ENCODE data around the gene RHOBTB1. TPM values are rescaled to one million over a fixed set of nuclear protein-coding genes. Genes with fewer than 3 reads are reported as not detected.
A peak's percentile ranks its signal among the peaks of the same experiment; 100 is the strongest.

The RHOBTB1 gene
- total RNA-seq, 1 donor from 2014 or later: 12.1 TPM

- ATAC-seq: no peak
- DNase-seq (ENCODE audit: missing footprints): no peak
- intact Hi-C loops (cut with DNase I): loop anchor here (10.0 kb wide), 1 partner anchor 317 kb away; no protein-coding TSS in a partner anchor
Observed at GRCh38 chr10:60967854-60968484, 24.0 kb upstream of the RHOBTB1 start.

GRCh38 chr10:60967260-60967659, 23.3 kb upstream of the RHOBTB1 start:
- intact Hi-C loops (cut with DNase I): loop anchor here (10.0 kb wide), 1 partner anchor 318 kb away; no protein-coding TSS in a partner anchor
- ATAC-seq (no peak), DNase-seq (ENCODE audit: missing footprints) (no peak)

- no peak for ATAC-seq
- intact Hi-C loops (cut with DNase I): loop anchor here (2.0 to 10.0 kb wide), 2 partner anchors 149 to 319 kb away; no protein-coding TSS in a partner anchor
- DNase-seq (ENCODE audit: missing footprints): no peak
Observed at GRCh38 chr10:60965696-60966095, 21.7 kb upstream of the RHOBTB1 start.

DNA sequence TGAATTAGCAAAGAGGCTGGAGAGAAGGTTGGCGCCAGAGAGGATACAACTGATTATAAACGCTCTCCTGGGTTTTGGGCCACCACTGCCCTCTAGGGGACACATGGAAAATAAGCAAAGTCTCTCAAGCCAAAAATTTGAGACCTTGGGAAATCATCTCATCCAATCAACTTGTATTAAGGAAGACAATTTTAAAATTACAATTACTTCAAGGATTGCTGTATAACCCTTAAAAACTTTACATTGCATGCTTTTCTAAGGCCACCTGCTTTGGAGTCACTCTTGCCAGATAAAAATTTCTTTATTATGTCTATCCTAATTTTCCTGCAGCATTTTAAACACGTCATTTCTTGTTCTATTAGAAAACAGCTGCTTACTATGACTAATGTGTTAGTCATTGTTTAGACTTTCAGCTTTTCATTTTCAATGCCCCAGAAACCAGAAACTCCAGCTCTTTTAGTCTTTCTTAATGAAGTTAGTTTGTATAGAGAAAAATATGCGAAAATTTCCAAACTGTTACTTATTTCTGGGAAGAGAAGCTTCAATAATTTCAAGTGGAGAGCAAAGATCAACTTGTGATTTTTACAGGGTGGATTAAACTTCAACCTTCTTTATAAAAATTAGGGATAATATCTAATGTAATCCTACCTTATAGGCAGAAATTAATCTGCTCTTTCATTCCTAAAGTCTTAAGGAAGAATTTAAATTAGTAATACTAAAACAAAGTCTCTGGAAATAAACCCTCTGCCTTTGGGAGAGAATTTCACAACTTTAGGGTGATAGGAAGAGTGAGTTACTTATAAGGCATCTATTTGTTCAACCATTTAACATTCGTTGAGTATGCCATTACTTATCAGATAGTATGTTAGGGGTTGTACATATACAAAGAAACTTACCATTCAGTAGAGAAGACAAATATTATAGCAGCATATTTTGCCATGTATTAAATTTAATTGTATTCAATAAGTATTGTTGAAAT, 20.6 kb upstream of the RHOBTB1 start:
- ATAC-seq: peak; percentile 89
- intact Hi-C loops (cut with DNase I): loop anchor here (1.0 to 10.0 kb wide), 3 partner anchors 81 to 320 kb away; no protein-coding TSS in a partner anchor
- DNase-seq (ENCODE audit: missing footprints): no peak

- DNase-seq (ENCODE audit: missing footprints) (no peak), ATAC-seq (no peak)
- intact Hi-C loops (cut with DNase I): loop anchor here (1.0 to 10.0 kb wide), 3 partner anchors 80 to 321 kb away; no protein-coding TSS in a partner anchor
Observed at GRCh38 chr10:60963441-60964256, 19.7 kb upstream of the RHOBTB1 start.

DNA sequence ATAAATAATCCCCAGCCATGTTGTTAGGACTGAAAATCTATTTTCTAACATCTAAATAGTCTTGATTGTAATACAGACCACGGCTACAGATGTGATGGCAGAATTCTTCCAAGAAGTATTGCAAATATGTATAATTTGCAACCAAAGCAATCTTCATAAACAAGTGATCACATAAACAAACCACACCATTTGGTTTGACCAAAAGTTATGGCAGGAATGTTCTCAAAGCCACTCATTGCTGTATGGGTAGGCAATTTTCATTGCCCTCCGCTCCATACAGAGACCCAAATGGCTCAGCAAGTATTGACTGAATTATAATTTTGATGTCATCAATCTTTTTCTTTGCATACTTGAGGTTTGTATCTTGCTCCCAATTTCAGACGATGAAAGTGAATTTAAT, 19.0 kb upstream of the RHOBTB1 start:
- intact Hi-C loops (cut with DNase I): loop anchor here (10.0 kb wide), 1 partner anchor 322 kb away; no protein-coding TSS in a partner anchor
- no peak for DNase-seq (ENCODE audit: missing footprints)
- no peak for ATAC-seq

GRCh38 chr10:60960913-60961312, 16.9 kb upstream of the RHOBTB1 start:
- intact Hi-C loops (cut with DNase I): loop anchor here (10.0 kb wide), 1 partner anchor 324 kb away; no protein-coding TSS in a partner anchor
- ATAC-seq (no peak), DNase-seq (ENCODE audit: missing footprints) (no peak)

GRCh38 chr10:60960031-60960430, 16.0 kb upstream of the RHOBTB1 start:
- intact Hi-C loops (cut with DNase I): loop anchor here (10.0 kb wide), 1 partner anchor 325 kb away; no protein-coding TSS in a partner anchor
- ATAC-seq: no peak
- no peak for DNase-seq (ENCODE audit: missing footprints)

- intact Hi-C loops (cut with DNase I): no loop called here
Observed at GRCh38 chr10:60958892-60959601, 15.1 kb upstream of the RHOBTB1 start.

DNA sequence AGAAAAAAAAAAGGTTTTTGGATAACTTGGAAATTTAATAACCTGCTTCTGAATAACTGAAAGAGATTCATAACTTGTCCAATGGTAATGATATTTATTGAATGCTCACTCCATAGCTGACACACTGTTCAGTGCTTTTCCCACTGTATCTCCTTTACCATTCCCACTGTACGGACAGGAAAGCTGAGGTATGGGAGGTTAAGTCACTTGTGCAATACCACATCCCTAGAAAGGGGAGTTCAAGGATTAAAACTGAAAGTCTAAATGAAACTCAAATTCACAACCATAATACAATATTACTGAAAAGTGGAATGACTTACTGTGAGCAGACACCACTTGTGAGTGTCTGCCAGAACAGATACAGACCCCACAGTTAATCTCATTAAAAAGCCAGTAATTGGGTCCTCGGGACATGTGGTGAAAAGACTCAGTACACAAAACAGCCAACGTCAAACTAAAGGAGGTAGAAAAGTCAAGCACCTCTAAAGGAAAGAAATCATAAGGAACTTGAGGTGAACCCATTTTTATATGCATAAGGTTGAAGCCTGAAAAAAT, 13.8 kb upstream of the RHOBTB1 start:
- no peak for DNase-seq (ENCODE audit: missing footprints)
- intact Hi-C loops (cut with DNase I): no loop called here
- ATAC-seq: no peak

More at GRCh38 chr10:60958892-60959601, 15.1 kb upstream of the RHOBTB1 start:
- ATAC-seq (no peak), DNase-seq (ENCODE audit: missing footprints) (no peak)

- intact Hi-C loops (cut with DNase I): no loop called here
- no peak for ATAC-seq
- no peak for DNase-seq (ENCODE audit: missing footprints)
Observed at GRCh38 chr10:60955957-60956425, 12.0 kb upstream of the RHOBTB1 start.

DNA sequence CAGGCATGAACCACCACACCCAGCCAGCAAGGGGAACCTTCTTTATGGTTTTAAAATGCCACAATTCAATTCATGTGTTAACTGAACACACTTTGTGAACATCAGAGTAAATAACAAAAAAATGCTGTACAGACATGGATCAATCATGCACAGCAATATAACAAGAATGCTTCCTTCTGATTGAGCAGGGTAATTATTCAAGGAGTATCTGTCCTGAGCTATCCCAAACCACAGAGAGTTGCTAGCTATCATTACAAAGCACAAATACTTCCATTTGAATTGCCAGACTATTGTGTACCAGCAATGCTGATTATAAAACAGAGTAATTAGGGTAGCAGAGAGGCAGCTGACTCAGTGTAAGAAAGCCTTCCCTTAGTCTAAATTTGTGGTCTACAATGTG, 11.3 kb upstream of the RHOBTB1 start:
- intact Hi-C loops (cut with DNase I): no loop called here
- ATAC-seq (no peak), DNase-seq (ENCODE audit: missing footprints) (no peak)

- no peak for ATAC-seq
- intact Hi-C loops (cut with DNase I): no loop called here
- DNase-seq (ENCODE audit: missing footprints): no peak
Observed at GRCh38 chr10:60954035-60954434, 10.1 kb upstream of the RHOBTB1 start.

DNA sequence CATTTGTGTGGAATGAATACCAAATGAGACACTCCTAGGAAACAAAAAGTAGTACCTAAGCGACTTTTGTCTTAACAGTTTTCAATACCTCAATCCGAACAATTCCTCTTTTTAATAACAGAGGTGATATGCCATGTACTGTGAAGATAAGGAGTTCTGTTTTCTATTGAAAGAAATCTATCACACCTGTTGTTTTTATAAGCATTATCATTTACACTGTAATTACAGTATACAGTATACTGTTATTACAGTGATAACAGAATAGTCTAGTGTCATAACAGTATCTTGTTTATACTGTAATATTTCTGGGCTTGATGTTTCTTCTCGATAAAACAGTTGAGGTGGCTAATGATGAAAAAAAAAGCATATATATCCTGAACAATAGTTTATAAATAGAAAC, 9.4 kb upstream of the RHOBTB1 start:
- intact Hi-C loops (cut with DNase I): no loop called here
- ATAC-seq: no peak
- DNase-seq (ENCODE audit: missing footprints): no peak

DNA sequence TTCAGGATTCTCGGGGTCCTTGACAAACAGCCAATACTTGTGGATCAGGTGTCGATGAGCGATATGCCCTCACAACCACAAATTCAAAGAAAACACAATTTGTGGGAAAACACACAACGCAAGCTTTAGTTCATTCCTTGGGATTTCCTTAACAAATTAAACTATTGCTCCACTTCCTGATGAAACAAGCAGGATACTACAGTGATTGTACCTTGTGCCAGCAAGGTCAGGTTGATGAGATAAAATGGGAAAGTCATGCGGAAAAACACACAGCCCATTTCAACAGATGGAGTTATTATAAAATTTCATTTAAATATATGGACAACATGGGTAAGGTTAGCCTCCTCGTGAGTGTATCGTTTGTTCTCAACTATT, 8.8 kb upstream of the RHOBTB1 start:
- no peak for ATAC-seq
- intact Hi-C loops (cut with DNase I): no loop called here

GRCh38 chr10:60952067-60952845, 8.3 kb upstream of the RHOBTB1 start:
- ATAC-seq (no peak), DNase-seq (ENCODE audit: missing footprints) (no peak)
- intact Hi-C loops (cut with DNase I): no loop called here

More for the DNA sequence above, 8.8 kb upstream of the RHOBTB1 start:
- DNase-seq (ENCODE audit: missing footprints): no peak

DNA sequence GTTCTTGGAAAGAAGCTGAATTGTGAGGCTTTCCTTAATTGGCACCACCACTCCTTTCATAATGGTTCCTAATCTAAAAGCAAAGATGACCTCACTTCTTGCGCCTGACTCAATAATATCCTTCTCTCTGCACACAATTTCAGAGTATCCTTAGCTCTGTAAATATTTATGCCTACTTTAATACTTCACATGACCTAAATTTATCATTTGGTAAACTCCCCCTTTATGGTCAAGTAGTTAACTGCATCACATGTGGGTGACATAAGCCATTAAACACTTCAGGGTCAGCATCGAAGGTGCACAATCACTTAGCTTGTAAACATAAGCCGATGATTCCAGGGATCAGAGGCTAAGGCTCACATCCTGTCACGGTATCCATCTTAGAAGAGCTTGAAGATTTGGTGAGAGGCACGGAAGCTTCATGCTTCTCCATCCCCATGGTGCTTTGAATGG, 7.3 kb upstream of the RHOBTB1 start:
- DNase-seq (ENCODE audit: missing footprints): no peak
- ATAC-seq: no peak
- intact Hi-C loops (cut with DNase I): no loop called here
